ENCODE results near the gene PDE4D.

GRCh38 chr5:58979090-58979489 lies 914.4 kb downstream of the PDE4D start:
- TF ChIP-seq EZH2 (IDR thresholded peaks at IDR 0.05; ENCODE audit: insufficient read depth, poor library complexity, severe bottlenecking) (no peak), EZH2phosphoT487 (IDR thresholded peaks at IDR 0.05; ENCODE audit: insufficient read depth, low read depth) (no peak)

All from GM23248 (cell line).